Superior temporal gyrus (tissue), 1 donor: ENCODE measurements around the gene RPUSD1.
"Not testable (repeated sequence)": the region's sequence is repeated elsewhere in the genome, so short reads cannot be mapped to it uniquely, and the experiment has no call there.

Experiments
- DNase-seq: peaks from one replicate; pipeline ENCODE4 v3.0.0-alpha.2; 2016; ENCODE audit errors: extremely low spot score

RPUSD1 gene

GRCh38 chr16:747978-748746 lies 40.0 kb downstream of the RPUSD1 start:
- DNase-seq = no peak

DNA sequence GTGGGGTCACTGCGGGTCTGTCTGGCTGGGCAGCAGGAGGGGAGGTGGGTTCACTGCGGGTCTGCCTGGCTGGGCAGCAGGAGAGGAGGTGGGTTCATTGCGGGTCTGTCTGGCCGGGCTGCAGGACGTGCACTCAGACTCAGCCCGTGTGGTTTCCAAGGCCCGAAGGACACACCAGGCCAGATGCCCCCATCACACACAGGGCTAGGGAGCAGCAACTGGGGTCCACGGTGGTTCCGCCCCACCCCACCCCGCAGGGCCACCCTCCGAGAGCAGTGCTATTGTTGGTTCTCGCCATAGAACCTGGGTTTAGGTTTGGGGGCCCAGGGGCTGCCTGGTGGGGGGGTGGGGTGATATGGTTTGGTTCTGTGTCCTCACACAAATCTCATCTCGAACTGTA lies 41.5 kb downstream of the RPUSD1 start:
- DNase-seq = no peak

- DNase-seq = no peak
Measured at GRCh38 chr16:745739-746138, 42.4 kb downstream of the RPUSD1 start.

DNA sequence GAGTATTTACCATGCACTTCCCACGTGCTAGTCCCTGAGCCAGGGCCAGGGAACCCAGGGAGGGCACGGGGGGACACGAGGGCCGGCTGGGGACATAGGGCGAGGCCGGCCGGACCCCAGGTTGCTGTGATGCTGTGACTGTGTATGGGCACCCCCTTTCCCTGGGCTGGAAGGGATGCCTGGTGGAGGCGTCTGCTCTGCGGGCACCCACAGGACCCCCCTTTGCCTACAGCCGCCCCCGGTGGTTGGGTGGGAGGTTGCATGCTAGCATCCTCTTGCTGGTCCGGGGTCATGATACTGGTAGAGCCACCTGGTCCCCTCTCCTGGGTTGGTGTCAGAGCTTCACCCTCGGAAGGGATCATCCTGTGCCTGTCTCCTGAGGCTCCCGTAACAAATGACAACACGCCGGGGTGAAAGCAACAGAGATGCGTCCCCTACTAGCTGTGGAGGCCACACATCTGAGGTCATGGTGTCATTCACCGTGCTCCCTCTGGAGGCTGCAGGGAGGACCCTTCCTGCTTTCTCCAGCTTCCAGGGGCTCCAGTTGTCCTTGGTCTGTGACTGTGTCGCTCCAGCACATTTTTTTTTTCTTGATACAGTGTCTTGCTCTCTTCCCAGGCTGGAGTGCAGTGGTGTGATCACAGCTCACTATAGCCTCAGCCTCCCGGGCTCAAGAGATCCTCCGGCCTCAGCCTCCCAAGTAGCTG lies 44.2 kb downstream of the RPUSD1 start:
- no peak for DNase-seq

GRCh38 chr16:742894-743293 lies 45.3 kb downstream of the RPUSD1 start:
- DNase-seq = not testable (repeated sequence)

GRCh38 chr16:741986-742629 lies 46.1 kb downstream of the RPUSD1 start:
- no peak for DNase-seq

- peak; percentile 84 for DNase-seq
Measured at GRCh38 chr16:740764-741505, 47.2 kb downstream of the RPUSD1 start, which contains the start of gene CIAO3. Gene CIAO3, minus strand, starts transcription at chr16:740997. Its CDS starts 12 bp downstream, at chr16:740985.

DNA sequence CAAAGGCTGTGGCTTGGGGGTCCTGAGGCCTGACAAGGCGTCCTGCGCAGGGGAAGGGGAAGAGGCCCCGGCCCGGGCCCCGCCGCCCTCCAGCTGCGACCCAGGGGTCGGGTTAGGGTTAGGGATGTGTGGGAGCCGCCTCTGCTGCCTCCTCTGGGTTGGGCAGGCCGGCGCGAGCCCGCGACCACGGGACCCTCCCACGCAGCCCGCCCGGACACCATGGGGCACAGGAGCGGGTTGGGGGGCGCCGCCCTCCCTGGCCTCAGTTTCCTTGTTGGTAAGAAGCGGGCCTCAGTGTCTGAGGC lies 47.8 kb downstream of the RPUSD1 start:
- no peak for DNase-seq

DNA sequence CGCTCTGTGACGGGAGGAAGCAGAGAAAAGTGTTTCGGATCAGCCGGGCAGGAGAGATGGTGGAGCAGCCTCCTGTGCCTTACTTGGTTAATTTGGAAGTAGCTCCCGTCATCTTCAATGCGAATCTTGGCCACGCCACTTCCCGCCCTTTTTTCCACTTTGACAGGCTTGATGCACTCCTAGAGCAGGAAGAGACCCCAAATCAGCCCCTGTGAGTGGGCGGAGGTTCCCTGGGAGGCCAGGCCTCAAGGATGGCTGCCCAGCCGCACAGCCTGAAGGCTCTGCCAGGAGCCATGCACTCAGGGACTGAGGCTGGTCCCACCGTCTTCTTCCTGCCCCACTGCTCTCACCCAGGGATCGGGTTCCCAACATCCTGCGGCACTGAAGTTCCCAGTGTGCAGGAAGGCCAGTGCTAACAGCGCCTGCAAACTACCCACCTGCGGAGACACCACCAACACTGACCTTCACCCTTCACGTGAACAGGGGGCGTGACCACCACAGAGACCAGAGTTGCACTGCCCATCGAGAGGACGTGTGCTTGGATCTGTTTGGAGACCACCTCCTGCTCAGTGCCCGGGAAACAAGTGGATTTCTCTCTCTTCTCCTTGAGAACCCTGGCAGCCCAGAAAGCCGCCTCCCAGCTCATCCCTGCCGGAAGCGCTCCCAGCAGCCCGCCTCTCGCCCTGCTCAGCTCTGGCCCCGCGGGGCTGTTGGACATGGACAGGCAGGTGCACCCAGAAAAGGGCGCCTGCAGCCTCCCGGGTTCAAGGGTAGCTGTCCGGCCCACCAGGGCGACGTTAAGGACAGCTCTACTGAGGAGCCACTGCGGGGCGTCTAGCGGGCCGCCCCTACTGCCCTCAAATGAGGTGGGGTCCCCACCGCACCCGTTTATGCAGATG lies 48.4 kb downstream of the RPUSD1 start:
- no peak for DNase-seq

DNA sequence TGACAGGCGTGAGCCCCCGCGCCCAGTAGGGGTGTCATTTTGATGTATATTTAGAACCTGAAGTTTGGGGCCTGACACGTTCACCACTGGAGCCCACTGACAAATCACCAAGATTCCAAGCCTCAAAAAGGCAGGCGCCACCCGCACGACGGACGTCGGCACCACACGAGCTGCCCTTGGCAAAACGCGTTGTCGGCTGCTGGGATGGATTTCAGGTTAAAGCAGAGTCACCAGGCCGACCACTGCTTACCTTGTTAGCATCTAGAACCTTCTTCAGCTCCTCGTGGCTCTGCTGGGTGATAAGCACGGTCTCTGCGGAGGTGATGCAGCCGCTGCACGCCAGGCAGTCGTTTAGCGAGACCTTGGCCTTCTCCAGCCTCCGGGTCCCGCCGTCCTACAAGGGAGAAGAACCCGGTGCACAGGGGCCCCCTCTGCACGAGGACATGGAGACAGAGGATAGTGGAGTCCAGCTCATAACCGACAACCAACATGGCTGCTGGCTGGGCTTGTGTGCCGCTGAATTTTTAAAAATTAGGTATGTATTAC lies 51.2 kb downstream of the RPUSD1 start:
- no peak for DNase-seq

DNA sequence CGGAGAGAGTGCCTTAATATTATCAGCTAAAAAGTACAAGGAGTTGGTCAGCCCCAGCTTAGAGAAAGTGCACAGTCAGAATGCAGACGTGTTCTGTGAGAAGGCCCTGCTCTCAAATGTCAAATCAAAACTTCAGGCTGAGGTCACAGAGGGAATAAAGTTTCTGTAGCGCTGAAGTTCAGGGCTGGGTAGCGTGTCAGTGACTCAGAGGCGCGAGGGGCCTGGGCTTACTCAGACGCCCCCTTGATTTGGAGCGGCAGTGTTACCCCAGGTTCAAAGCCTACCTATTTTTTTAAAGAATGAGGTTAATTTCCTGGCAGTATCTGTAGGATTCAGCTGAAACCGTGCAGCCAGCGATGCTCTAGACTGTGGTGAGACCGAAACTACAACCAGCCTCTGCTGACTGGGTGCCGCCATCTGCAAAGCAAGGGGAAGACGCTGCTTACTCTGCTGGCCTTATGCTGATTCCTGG lies 52.2 kb downstream of the RPUSD1 start:
- DNase-seq = no peak

DNA sequence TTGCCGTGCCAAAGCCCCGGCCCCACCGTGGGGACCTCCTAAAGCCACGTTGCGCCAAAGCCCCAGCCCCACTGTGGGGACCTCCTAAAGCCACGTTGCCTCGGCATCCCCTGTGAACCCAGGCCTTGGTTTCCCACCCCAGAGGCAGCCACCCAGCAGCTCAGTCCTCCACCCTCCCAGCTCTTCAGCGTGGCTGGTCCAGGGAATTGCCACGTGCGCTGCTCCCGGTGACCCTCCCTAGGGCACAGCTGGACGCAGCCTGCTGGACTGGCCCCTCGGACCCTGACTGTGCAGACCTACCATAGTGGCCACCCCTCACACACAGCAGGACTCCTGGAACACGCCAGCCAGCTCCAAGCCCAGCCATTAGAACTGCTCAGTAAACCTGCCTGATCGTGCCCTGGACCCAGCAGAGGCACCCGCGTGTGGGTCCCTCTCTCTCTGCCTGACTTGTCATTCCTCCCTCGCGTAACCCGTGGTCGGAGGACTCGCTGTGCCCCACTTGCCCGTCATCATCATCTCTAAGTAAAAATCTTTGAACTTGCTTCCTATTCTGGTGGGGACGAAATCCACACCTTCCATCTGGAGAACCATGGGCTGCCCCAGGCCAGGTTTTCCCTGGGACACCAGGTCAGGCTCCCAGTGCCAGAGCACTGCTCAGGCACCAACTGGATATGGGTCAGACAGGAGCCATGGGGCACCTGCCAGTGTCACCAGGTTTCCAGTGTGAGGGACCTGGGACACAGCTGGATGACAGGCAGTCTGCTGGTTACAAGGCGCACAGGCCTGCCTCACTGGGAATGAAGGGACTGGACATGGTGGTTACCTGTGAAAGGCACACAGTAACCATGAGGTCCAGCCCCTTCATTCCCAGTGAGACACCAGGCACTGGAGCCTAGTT lies 53.0 kb downstream of the RPUSD1 start:
- no peak for DNase-seq
